Upper lobe of left lung (tissue), 6 donors: Measurements from ENCODE around the gene LARP1B. TPM values are rescaled to one million over a fixed set of nuclear protein-coding genes. Genes with fewer than 3 reads are reported as not detected.
"Not testable (repeated sequence)": the region's sequence is repeated elsewhere in the genome, so short reads cannot be mapped to it uniquely, and the experiment has no call there.

Source experiments
- ATAC-seq, 2 donors: fragments of 200-7000 bp; cut with Tn5 transposase; one replicate each; pipeline ENCODE4 v1.9.1; 2022; ENCODE audit warnings: mild to moderate bottlenecking in 2 of 2, moderate library complexity in 2 of 2; ENCODE audit not compliant: low FRiP score in 2 of 2
- DNase-seq, 2 donors: peaks; one replicate each; pipeline ENCODE4 v3.0.0-alpha.2; 2019 to 2020
- H3K27ac ChIP-seq, 4 donors: fragments of 200-600 bp; sonication (generic); one replicate each; pipeline ENCODE4 v1.5.1; 2016 to 2019
- H3K27me3 ChIP-seq, 4 donors: fragments of 200-600 bp; sonication (generic); one replicate each; pipeline ENCODE4 v1.5.1; 2017 to 2019
- H3K36me3 ChIP-seq, 4 donors: fragments of 200-600 bp; sonication (generic); one replicate each; pipeline ENCODE4 v1.5.1; 2016 to 2019
- H3K4me1 ChIP-seq, 4 donors: fragments of 200-600 bp; sonication (generic); one replicate each; pipeline ENCODE4 v1.5.1; 2018 to 2019
- H3K4me3 ChIP-seq, 4 donors: fragments of 200-600 bp; sonication (generic); one replicate each; pipeline ENCODE4 v1.5.1; 2017 to 2019; ENCODE audit warnings: mild to moderate bottlenecking in 2 of 4, moderate library complexity in 1 of 4
- H3K9me3 ChIP-seq, 4 donors: fragments of 200-600 bp; sonication (generic); one replicate each; pipeline ENCODE4 v1.5.1; 2018 to 2019
- CTCF ChIP-seq, 6 experiments: fragments of 450-650 bp in 4 of 6; fragments of 200-600 bp in 2 of 6; sonication (generic) in 2 of 6; IDR thresholded peaks; one replicate each; pipeline ENCODE4 v1.5.1; 2016 to 2019; ENCODE audit warnings: antibody characterized with exemption in 6 of 6
- EP300 ChIP-seq, 4 donors: sonication (generic); formaldehyde crosslinking; IDR thresholded peaks; one replicate each; pipeline ENCODE4 v1.5.1; 2017; ENCODE audit warnings: antibody characterized with exemption in 4 of 4, control low read depth in 2 of 4
- POLR2A ChIP-seq, 4 donors: fragments of 450-650 bp; IDR thresholded peaks; one replicate each; pipeline ENCODE4 v1.5.1; 2016 to 2017; ENCODE audit warnings: antibody characterized with exemption in 4 of 4, mild to moderate bottlenecking in 2 of 4
- POLR2AphosphoS5 ChIP-seq, 2 donors: sonication (generic); formaldehyde crosslinking; IDR thresholded peaks; one replicate each; pipeline ENCODE4 v1.5.1; 2017; ENCODE audit warnings: antibody characterized with exemption in 2 of 2
- WGBS, 2 donors: methylation state at CpG; one replicate each; pipeline ENCODE4 v1.1.5; 2017 to 2018; 5-methylcytosine and 5-hydroxymethylcytosine counted together
- total RNA-seq, 6 donors: library from RNA; depleted of rRNA in 4 of 6; stranded (reverse); fragments of >200 nt in 4 of 6; gene quantifications; one replicate each; pipeline versions ENCODE4 v1.1.0 to v1.2.1, GENCODE V29; 2016 to 2021
- donor health status: DM: no; HTN: no; CAD: no; lungs with moderate emphysema.
- donor health status: DM: no; HTN: yes; CAD: no; lungs with severe emphysema.

LARP1B gene
- total RNA-seq, 6 donors from 2014 or later = 13.8 to 41.7 (median 20.7) TPM

GRCh38 chr4:128141866-128142265, 80.8 kb downstream of the LARP1B start:
- TF ChIP-seq CTCF (IDR thresholded peaks at IDR 0.05) = no peak
- Histone ChIP-seq H3K27ac (no peak overlapping the region), H3K4me3 (no peak overlapping the region), H3K36me3 (peaks cover 0 to 3% (median 0%) of the 10 kb centered on the region in 4 donors), H3K4me1 (no peaks in the 10 kb centered on the region), H3K9me3 (peaks cover 0 to 7% (median 3%) of the 10 kb centered on the region in 4 donors), H3K27me3 (no peaks in the 10 kb centered on the region)
- ATAC-seq (no peak), DNase-seq (no peak)

GRCh38 chr4:128145727-128146126, 84.6 kb downstream of the LARP1B start:
- DNase-seq = no peak
- Histone ChIP-seq H3K9me3 (peaks cover 0 to 7% (median 3%) of the 10 kb centered on the region in 4 donors), H3K27me3 (no peaks in the 10 kb centered on the region), H3K27ac (no peak overlapping the region), H3K4me1 (no peaks in the 10 kb centered on the region), H3K4me3 (no peak overlapping the region), H3K36me3 (peaks cover 0 to 3% (median 0%) of the 10 kb centered on the region in 4 donors)
- no peak for TF ChIP-seq POLR2A (IDR thresholded peaks at IDR 0.05)
- TF ChIP-seq POLR2AphosphoS5 (IDR thresholded peaks at IDR 0.05) = no peak
- TF ChIP-seq EP300 (IDR thresholded peaks at IDR 0.05) = no peak
- no peak for ATAC-seq
- 94 to 100% methylated on average over 2 of the region's 2 CpGs for WGBS, 2 donors

- H3K27me3 ChIP-seq = no peaks in the 10 kb centered on the region
- DNase-seq (no peak), ATAC-seq (no peak)
- H3K9me3 ChIP-seq = no peaks in the 10 kb centered on the region
- WGBS, 2 donors = 95 to 96% methylated on average over 2 of the region's 2 CpGs
- H3K4me3 ChIP-seq = no peak overlapping the region
- peaks cover 0 to 5% (median 0%) of the 10 kb centered on the region in 4 donors for H3K36me3 ChIP-seq
- H3K27ac ChIP-seq = no peak overlapping the region
- H3K4me1 ChIP-seq = no peaks in the 10 kb centered on the region
- TF ChIP-seq CTCF (IDR thresholded peaks at IDR 0.05) = no peak
- no peak for TF ChIP-seq EP300 (IDR thresholded peaks at IDR 0.05)
- no peak for TF ChIP-seq POLR2AphosphoS5 (IDR thresholded peaks at IDR 0.05)
- TF ChIP-seq POLR2A (IDR thresholded peaks at IDR 0.05) = no peak
These were observed 92.7 kb downstream of the LARP1B start for GRCh38 chr4:128153800-128154199.

DNA sequence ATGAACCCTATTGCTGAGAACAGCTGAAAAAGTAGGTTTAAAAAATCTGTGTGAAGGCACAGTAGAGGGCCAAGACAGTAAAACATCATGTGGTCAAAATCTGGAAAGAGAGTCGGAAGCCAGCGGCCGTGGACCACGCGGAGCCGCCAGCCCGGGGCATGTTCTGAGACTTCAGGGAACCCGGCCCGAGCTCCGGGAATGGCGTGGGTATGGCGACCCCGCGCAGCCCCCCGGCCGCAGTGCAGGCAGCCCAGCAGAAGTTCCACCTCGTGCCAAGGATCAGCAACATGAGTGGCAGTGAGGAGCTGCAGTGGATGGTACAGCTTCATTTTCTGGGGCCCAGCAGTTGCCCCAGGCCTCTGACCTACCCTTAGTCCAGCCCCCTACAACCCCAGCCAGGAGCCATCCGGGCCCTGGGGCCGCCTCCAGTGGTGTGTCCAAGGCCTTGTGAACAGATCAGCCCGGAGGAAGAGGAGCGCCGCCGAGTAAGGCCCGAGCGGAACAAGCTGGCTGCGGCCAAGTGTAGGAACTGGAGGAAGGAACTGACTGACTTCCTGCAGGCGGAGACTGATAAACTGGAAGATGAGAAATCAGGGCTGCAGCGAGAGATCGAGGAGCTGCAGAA, 94.2 kb downstream of the LARP1B start:
- no peaks in the 10 kb centered on the region for H3K27me3 ChIP-seq
- WGBS, 2 donors = 91 to 94% methylated on average over 29 of the region's 29 CpGs
- ATAC-seq (peak; percentile 21 to 61), DNase-seq (peak in 1 of 2 donors; percentile 66)
- no peak for TF ChIP-seq EP300 (IDR thresholded peaks at IDR 0.05)
- no peak for TF ChIP-seq POLR2AphosphoS5 (IDR thresholded peaks at IDR 0.05)
- TF ChIP-seq POLR2A (IDR thresholded peaks at IDR 0.05) = no peak
- no peak for TF ChIP-seq CTCF (IDR thresholded peaks at IDR 0.05)
- no peaks in the 10 kb centered on the region for H3K9me3 ChIP-seq
- H3K4me3 ChIP-seq = no peak overlapping the region
- no peaks in the 10 kb centered on the region for H3K4me1 ChIP-seq
- peaks cover 0 to 5% (median 0%) of the 10 kb centered on the region in 4 donors for H3K36me3 ChIP-seq
- H3K27ac ChIP-seq = no peak overlapping the region

DNA sequence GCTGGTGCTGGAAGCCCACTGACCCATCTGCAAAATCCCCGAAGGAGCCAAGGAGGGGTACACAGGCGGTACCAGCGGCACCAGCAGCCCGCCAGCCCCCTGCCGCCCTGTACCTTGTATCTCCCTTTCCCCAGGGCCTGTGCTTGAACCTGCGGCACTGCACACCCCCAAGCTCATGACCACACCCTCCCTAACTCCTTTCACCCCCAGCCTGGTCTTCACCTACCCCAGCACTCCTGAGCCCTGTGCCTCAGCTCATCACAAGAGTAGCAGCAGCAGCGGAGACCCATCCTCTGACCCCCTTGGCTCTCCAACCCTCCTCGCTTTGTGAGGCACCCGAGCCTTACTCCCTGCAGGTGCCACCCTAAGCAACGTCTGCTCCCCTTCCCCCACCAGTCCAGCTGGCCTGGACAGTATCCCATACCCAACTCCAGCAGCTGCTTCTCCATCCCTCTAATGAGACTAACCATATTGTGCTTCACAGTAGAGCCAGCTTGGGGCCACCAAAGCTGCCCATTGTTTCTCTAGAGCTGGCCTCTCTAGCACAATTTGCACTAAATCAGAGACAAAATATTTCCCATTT, 94.9 kb downstream of the LARP1B start:
- peak in 1 of 2 donors; percentile 22 for DNase-seq
- TF ChIP-seq CTCF (IDR thresholded peaks at IDR 0.05) (no peak), EP300 (IDR thresholded peaks at IDR 0.05) (no peak), POLR2A (IDR thresholded peaks at IDR 0.05) (no peak), POLR2AphosphoS5 (IDR thresholded peaks at IDR 0.05) (no peak)
- H3K27me3 ChIP-seq = no peaks in the 10 kb centered on the region
- 98 to 99% methylated on average over 9 to 10 of the region's 10 CpGs for WGBS, 2 donors
- H3K9me3 ChIP-seq = no peaks in the 10 kb centered on the region
- H3K27ac ChIP-seq = no peak overlapping the region
- H3K36me3 ChIP-seq = peaks cover 0 to 5% (median 0%) of the 10 kb centered on the region in 4 donors
- H3K4me3 ChIP-seq = no peak overlapping the region
- ATAC-seq = peak in 1 of 2 donors; percentile 55
- H3K4me1 ChIP-seq = no peaks in the 10 kb centered on the region

DNA sequence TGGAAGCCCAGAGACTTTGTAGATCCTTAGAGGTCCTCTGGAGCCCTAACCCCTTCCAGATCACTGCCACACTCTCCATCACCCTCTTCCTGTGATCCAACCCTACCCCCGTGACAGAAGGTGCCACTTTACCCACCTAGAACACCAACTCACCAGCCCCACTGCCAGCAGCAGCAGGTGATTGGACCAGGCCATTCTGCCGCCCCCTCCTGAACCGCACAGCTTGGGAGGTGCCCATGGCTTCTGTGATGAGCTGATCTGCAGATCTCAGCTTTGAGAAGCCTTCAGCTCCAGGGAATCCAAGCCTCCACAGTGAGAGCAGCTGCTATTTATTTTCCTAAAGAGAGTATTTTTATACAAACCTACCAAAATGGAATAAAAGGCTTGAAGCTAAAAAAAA, 95.4 kb downstream of the LARP1B start:
- not testable (repeated sequence) for H3K4me1 ChIP-seq, H3K4me3 ChIP-seq, H3K27ac ChIP-seq, H3K36me3 ChIP-seq, H3K27me3 ChIP-seq, H3K9me3 ChIP-seq, ATAC-seq, DNase-seq
- WGBS, 2 donors = 98 to 100% methylated on average over 3 of the region's 3 CpGs
